ENCODE measurements around the gene SPATA16.
"Not testable (repeated sequence)": the region's sequence is repeated elsewhere in the genome, so short reads cannot be mapped to it uniquely, and the experiment has no call there.

Gene SPATA16

DNA sequence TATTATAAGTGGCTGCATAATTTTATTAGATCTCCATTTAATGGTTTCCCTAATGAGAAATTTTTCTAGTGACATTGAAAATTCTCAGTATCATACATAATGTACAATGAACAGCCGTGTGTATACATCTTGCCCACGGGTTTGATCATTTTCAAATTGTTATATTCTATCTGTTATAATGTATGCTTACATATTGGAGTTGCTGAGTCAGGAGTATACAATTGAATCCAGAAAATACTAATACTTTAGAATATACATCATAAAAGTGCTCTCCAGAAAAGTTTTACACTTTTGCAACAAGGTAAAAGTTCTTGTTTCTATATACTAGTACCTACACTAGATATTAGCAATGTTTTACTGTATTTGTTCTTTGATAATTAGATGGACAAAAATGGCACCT, 82.8 kb downstream of the SPATA16 start:
- DNase-seq: no peak

GRCh38 chr3:173055228-173055933, 85.7 kb downstream of the SPATA16 start:
- no peak for DNase-seq

GRCh38 chr3:173049360-173049759, 91.7 kb downstream of the SPATA16 start:
- no peak for DNase-seq

DNA sequence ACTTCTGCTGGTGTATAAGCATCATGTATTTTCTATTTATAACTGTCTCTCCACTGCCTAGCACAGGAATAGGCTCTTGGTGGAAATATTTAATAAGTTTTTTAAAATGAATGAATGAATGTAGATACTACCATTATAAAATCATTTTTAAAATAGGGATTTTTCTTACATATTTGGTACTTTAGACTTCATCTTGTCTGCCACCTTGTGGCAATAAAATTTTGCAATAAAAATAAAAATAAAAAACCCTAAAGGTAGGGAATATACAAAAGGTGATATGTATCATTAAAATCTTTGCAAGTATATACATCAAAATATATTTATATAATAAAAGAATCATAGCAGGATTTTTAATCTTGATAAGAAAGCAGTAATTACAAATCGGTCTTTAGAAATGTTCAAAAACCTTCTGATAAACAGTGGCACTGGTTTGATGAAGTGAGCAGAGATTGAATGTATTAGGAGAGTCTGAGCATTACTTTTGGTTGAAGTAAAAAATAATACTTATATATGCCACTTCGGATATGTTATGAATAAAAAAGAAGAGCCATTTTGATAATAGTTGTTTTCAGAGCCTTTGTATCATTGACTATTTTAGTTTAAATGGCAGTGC, 95.2 kb downstream of the SPATA16 start:
- peak; percentile 23 for DNase-seq

- no peak for DNase-seq
These were observed 96.0 kb downstream of the SPATA16 start for GRCh38 chr3:173044998-173045397.

DNA sequence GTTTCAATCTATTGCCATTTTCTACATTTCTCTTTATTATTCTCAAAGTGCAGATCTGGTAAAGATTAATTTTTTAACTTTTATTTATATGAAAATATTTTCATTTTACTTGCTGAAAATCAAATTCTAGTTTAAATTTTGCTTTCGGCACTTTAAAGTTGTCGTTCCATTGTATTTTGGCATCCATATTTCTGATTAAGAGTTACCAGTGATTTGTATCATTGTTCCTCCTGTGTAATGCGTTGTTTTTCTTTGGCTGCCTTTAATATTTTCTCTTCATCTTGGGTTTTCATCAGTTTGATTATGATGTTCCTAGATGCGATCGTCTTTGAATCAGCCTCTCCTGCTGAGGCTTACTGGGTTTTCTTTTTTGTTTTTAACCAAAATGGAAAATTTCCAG, 97.3 kb downstream of the SPATA16 start:
- no peak for DNase-seq

DNA sequence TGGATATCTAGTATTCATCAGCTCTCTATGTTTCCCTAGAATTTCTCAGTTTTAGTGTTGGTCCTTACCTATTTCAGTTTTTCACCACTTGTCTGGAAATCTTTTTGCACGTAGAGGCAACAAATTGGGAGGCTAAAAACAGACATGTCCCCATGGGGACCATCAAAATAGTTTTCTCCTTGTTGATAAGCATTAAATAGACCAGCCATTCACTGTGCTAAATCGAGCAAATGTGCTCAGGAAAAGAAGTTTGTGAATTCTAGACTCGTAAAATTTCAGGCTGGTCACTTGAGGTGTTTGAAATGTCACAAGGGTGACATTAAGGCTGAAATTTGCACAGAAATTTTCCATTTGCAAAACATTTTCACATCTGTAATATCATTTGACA, 102.6 kb downstream of the SPATA16 start:
- DNase-seq: no peak

- DNase-seq: no peak
These were observed 103.1 kb downstream of the SPATA16 start for GRCh38 chr3:173037840-173038483.

DNA sequence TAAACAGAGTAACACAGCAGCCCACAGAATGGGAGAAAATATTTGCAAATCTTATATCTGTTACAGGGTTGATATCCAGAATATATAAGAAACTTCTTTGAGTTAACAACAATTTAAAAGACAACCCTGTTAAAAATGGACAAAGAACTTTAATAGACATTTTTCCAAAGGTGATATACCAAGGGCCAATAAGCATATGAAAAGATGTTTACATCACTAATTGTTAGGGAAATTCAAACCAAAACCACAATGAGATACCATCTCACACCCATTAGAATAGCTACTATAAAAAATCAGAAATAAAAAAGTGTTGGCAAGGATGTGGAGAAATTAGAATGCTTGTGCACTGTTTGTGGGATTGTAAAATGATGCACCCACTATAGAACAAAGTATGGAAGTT, 110.8 kb downstream of the SPATA16 start:
- DNase-seq: no peak

GRCh38 chr3:173028351-173028750, 112.7 kb downstream of the SPATA16 start:
- no peak for DNase-seq

DNA sequence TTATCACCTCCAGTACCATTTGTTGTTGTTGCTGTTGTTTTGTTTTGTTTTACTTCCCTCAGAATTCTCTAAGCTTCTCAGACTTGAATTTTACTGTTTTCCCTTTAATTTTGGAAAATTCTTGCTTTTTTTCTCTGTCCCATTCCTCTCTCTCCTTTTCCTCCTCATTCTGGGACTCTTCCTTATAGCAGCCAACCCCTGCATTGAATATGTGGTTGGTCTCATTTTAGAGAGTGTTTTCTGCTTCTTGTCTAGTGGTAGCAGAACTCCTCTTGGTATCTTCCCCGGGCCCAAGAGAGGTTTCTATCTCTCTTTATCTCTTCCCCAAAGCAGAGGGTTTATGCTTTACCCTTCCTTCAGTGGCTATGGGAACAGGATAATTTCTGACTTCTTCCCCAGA, 113.6 kb downstream of the SPATA16 start:
- DNase-seq: no peak

GRCh38 chr3:173025941-173026340, 115.1 kb downstream of the SPATA16 start:
- no peak for DNase-seq

- DNase-seq: no peak
These were observed 119.4 kb downstream of the SPATA16 start for GRCh38 chr3:173021547-173022185.

DNA sequence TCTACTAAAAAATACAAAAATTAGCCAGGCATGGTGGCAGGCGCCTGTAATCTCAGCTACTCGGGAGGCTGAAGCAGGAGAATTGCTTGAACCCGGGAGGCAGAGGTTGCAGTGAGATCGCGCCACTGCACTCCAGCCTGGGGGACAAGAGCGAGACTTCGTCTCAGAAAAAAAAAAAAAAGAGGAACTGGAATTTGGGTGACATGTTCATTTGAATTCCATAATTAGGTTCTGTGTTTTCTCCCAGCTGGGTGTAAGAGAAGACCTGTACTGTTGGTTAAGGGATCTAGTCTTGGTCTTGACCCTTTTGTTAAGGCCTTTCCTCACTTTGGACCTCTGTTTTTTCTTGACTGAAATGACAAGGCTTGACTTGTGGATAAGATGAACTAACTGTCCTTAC, 120.9 kb downstream of the SPATA16 start:
- not testable (repeated sequence) for DNase-seq

GRCh38 chr3:173019378-173019777, 121.7 kb downstream of the SPATA16 start:
- DNase-seq: no peak

- no peak for DNase-seq
These were observed 122.3 kb downstream of the SPATA16 start for GRCh38 chr3:173018758-173019157.

DNA sequence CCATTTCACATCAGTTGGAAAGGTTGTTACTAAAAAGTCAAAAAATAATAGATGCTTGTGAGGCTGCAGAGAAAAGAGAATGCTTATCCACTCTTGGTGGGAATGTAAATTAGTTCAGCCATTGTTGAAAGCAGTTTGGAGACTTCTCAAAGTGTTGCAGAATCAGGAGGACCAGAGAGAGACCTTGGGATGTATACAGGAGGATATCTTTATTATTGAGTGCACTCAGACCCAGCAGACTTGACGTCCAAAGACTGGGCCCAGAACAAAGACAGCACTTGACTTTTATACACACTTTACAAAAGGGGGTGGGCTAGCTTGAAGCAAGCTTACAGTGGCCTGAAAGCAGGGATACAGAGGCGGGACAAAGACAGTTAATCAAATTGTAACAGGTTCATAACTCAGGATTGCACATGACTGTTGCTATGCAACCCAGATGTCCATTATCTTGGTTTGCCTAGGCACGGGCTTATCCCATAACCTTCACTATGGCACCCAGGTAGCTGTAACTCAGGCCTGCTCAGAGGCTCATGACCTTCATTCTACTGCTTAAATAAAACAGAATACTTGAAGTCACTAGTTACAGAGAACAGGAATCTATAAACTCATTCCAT, 127.7 kb downstream of the SPATA16 start:
- DNase-seq: peak; percentile 29

DNA sequence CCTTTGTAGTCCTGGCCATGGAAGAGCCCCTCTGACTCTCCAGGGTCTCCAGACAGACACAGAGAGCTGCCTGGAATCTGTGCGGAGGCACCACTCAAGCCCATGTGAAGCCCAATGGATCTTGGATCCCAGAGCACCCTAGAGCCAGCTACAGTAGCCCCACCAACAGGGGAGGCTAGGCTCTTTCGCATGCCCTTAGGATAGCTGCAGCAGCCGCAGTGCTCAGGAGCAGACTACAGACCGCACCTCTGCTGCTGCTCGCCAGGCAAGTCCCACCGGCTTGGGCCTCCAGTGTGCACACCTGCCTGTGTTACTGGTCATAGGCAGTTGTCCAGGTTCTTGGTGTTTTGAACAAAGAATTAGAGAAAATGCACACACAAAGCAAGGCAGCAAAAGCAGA, 131.6 kb downstream of the SPATA16 start:
- DNase-seq: no peak

GRCh38 chr3:173008978-173009377, 132.1 kb downstream of the SPATA16 start:
- no peak for DNase-seq

DNA sequence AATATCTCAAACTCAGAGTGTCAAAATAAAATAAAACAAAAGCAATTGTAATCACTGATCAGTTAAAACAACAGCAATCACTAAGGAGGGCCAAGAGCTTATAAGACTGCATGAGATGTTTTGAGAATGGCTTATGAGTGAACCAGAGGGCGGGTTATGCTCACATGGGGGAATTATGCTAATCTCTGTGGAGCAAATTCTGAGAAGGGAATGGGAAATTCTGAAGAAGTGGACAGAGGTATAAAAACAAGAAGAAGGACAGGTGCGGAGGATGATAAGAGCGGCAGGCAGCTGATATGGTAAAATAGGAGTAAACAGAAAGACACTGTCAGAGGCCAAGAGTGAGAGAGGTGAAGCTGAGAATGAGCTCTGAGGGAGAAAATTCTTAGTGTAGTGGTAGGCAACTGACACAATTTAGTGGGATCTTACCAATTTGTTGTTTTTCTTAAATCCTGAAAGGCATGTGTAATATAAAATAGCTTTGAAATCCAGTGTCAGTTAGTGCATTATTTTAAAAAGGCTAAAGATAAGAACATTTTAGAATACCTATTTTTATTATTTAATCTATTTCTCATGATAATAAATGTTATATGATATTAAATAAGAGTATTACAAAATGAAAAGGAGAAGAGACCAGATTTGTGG, 133.8 kb downstream of the SPATA16 start:
- peak; percentile 85 for DNase-seq

- DNase-seq: no peak
These were observed 135.0 kb downstream of the SPATA16 start for GRCh38 chr3:173006006-173006405.

GRCh38 chr3:173004681-173005080, 136.4 kb downstream of the SPATA16 start:
- no peak for DNase-seq

DNA sequence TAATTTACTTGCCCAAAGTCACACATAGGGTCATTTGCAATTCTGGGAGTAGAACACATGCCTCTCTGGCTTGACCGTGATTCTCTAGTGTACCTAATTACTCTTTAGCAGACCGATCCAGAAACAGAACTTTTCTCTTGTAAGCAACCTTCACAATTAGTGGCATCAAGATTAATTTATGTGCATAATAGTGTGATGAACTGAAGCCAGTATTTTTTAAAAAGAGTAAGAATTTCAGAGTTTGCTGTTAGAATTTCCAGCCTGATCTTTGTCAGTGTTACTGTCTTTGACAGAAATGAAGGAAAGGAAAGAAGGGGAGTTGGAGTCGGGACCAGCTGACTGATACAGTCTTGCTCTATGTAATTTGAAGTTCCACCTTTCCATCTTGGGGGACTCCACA, 137.1 kb downstream of the SPATA16 start:
- no peak for DNase-seq

Measured in hematopoietic multipotent progenitor cell treated with erythropoietin and hydrocortisone succinate and interleukin-3 and kit ligand, for 6 days (in vitro differentiated cells).